ENCODE data around the gene TSPAN33. TPM values are rescaled to one million over a fixed set of nuclear protein-coding genes. Genes with fewer than 3 reads are reported as not detected.
"Not testable (repeated sequence)": the region's sequence is repeated elsewhere in the genome, so short reads cannot be mapped to it uniquely, and the experiment has no call there.

Gene TSPAN33
- total RNA-seq, 1 donor from 2014 or later, result 6.4 TPM

DNA sequence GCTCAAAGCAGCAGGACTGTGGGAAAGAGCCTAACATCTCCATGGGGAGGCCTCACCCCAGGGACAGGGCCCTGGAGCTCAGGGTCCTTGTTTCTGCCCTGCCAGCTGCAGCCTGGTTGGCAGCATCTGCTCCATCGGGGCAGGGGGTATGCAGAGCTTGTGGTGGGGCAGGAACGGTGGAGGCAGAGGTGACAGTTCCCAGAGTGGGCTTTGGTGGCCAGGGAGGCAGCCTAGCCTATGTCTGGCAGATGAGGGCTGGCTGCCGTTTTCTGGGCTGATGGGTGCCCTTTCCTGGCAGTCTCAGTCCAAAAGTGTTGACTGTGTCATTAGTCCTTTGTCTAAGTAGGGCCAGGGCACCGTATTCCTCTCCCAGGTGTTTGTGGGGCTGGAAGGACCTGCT is 68.1 kb downstream of the TSPAN33 start:
- Mint-ChIP-seq H3K36me3 (peaks cover 38% of the 10 kb centered on the region), H3K27me3 (ENCODE audit: low read depth) (no peaks in the 10 kb centered on the region), H3K4me1 (peaks cover 6% of the 10 kb centered on the region), H3K4me3 (no peak overlapping the region), H3K27ac (no peak overlapping the region), H3K9me3 (no peaks in the 10 kb centered on the region)
- no peak for DNase-seq (ENCODE audit: low spot score in 2 of 2, unreplicated experiment in 2 of 2)
- TF ChIP-seq, protein P1, sequence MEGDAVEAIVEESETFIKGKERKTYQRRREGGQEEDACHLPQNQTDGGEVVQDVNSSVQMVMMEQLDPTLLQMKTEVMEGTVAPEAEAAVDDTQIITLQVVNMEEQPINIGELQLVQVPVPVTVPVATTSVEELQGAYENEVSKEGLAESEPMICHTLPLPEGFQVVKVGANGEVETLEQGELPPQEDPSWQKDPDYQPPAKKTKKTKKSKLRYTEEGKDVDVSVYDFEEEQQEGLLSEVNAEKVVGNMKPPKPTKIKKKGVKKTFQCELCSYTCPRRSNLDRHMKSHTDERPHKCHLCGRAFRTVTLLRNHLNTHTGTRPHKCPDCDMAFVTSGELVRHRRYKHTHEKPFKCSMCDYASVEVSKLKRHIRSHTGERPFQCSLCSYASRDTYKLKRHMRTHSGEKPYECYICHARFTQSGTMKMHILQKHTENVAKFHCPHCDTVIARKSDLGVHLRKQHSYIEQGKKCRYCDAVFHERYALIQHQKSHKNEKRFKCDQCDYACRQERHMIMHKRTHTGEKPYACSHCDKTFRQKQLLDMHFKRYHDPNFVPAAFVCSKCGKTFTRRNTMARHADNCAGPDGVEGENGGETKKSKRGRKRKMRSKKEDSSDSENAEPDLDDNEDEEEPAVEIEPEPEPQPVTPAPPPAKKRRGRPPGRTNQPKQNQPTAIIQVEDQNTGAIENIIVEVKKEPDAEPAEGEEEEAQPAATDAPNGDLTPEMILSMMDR (IDR thresholded peaks at IDR 0.05; ENCODE audit: unreplicated experiment), result no peak

DNA sequence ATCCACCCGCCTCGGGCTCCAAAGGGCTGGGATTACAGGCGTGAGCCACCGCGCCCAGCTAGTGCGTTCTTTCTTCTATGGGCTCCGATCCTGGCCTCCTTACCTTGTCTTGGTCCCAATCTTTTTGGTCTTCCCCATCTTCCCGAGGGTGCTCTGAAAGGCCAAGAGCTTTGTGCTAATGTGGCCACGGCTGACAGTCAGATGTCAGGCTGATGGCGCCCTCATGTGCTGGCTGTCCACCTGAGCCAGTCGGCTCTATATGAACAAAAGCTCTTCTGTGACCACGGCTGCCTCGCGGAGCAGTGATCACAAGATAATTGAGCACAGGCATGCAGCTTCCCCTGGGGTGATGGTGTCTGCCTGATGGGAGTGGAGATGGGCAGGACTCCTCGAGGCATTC is 69.3 kb downstream of the TSPAN33 start:
- DNase-seq (ENCODE audit: low spot score in 2 of 2, unreplicated experiment in 2 of 2), result no peak
- peak overlapping the region; percentile 83 for H3K27ac Mint-ChIP-seq
- TF ChIP-seq, protein P1 (IDR thresholded peaks at IDR 0.05; ENCODE audit: unreplicated experiment), result no peak
- peaks cover 36% of the 10 kb centered on the region for H3K36me3 Mint-ChIP-seq
- H3K4me1 Mint-ChIP-seq, result peaks cover 6% of the 10 kb centered on the region
- no peaks in the 10 kb centered on the region for H3K9me3 Mint-ChIP-seq
- no peaks in the 10 kb centered on the region for H3K27me3 Mint-ChIP-seq (ENCODE audit: low read depth)
- no peak overlapping the region for H3K4me3 Mint-ChIP-seq

DNA sequence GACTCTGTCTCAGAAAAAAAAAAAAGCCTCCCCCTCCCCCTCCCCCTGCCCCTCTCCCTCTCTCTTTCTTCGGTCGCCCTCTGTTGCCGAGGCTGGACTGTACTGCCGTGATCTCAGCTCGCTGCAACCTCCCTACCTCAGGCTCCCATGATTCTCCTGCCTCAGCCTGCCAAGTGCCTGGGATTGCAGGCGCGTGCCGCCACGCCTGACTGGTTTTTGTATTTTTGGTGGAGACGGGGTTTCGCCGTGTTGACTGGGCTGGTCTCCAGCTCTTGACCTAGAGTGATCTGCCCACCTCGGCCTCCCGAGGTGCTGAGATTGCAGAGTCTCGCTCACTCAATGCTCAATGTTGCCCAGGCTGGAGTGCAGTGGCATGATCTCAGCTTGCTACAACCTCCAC is 71.2 kb downstream of the TSPAN33 start:
- not testable (repeated sequence) for H3K27me3 Mint-ChIP-seq (ENCODE audit: low read depth); H3K4me1 Mint-ChIP-seq; H3K4me3 Mint-ChIP-seq; H3K9me3 Mint-ChIP-seq; H3K27ac Mint-ChIP-seq; DNase-seq (ENCODE audit: low spot score in 2 of 2, unreplicated experiment in 2 of 2)
- peaks cover 24% of the 10 kb centered on the region for H3K36me3 Mint-ChIP-seq

DNA sequence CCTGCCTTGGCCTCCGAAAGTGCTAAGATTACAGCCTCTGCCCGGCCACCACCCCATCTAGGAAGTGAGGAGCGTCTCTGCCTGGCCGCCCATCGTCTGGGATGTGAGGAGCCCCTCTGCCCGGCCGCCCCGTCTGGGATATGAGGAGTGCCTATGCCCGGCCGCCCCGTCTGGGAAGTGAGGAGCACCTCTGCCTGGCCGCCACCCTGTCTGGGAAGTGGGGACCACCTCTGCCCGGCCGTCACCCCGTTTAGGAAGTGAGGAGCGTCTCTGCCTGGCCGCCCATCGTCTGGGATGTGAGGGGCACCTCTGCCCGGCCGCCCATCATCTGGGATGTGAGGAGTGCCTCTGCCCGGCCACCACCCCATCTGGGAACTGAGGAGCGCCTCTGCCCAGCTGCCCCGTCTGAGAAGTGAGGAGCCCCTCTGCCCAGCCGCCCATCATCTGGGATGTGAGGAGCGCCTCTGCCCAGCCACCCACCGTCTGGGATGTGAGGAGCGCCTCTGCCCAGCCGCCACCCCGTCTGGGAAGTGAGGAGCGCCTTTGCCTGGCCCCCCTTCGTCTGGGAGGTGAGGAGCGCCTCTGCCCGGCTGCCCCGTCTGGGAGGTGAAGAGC is 71.7 kb downstream of the TSPAN33 start:
- H3K4me3 Mint-ChIP-seq; H3K4me1 Mint-ChIP-seq; DNase-seq (ENCODE audit: low spot score in 2 of 2, unreplicated experiment in 2 of 2); H3K9me3 Mint-ChIP-seq; H3K27ac Mint-ChIP-seq; H3K27me3 Mint-ChIP-seq (ENCODE audit: low read depth): not testable (repeated sequence)
- H3K36me3 Mint-ChIP-seq, result peaks cover 23% of the 10 kb centered on the region

DNA sequence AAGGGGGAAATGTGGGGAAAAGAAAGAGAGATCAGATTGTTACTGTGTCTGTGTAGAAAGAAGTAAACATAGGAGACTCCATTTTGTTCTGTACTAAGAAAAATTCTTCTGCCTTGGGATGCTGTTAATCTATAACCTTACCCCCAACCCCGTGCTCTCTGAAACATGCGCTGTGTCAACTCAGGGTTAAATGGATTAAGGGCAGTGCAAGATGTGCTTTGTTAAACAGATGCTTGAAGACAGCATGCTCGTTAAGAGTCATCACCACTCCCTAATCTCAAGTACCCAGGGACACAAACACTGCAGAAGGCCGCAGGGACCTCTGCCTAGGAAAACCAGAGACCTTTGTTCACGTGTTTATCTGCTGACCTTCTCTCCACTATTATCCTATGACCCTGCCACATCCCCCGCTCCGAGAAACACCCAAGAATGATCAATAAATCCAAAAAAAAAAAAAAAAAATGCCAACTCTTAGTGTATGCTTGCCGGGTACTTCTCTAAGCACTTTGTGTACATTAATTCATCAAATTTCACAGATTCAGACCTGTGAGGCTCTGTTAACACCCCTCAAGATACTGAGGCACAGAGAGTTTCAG is 72.4 kb downstream of the TSPAN33 start:
- H3K36me3 Mint-ChIP-seq, result peaks cover 23% of the 10 kb centered on the region
- not testable (repeated sequence) for H3K27me3 Mint-ChIP-seq (ENCODE audit: low read depth); H3K27ac Mint-ChIP-seq; H3K4me3 Mint-ChIP-seq; H3K4me1 Mint-ChIP-seq; DNase-seq (ENCODE audit: low spot score in 2 of 2, unreplicated experiment in 2 of 2); H3K9me3 Mint-ChIP-seq

DNA sequence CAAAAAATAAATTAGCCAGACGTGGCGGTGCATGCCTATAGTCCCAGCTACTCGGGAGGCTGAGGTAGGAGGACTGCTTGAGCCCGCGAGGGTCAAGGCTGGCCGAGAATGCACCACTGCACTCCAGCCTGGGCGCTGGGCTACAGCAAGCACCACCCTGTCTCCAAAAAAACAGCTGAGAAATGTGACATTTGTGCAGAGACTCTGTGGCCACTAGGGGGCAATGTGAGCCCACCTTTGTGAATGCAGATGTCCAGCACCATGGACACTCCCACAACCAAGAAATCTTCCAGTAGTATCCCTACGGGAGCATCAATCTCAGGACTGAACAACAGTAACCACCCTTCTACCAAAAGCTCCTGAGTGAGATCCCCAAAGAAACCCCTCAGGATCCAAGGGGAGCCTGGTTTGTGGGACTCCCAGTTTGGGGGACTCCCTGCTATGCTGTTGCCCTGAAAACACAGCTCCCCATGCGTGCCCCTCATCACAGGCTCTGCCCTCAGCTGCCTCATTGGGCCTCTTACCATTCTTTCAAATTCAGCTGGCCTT is 74.1 kb downstream of the TSPAN33 start:
- DNase-seq (ENCODE audit: low spot score in 2 of 2, unreplicated experiment in 2 of 2), result peak; percentile 65 to 83
- Mint-ChIP-seq H3K27me3 (ENCODE audit: low read depth) (no peaks in the 10 kb centered on the region), H3K4me1 (peaks cover 7% of the 10 kb centered on the region), H3K9me3 (no peaks in the 10 kb centered on the region), H3K36me3 (peaks cover 15% of the 10 kb centered on the region), H3K27ac (no peak overlapping the region), H3K4me3 (no peak overlapping the region)
- TF ChIP-seq, protein P1 (IDR thresholded peaks at IDR 0.05; ENCODE audit: unreplicated experiment), result peak; percentile 96

- not testable (repeated sequence) for H3K4me3 Mint-ChIP-seq; H3K27ac Mint-ChIP-seq; H3K4me1 Mint-ChIP-seq; H3K27me3 Mint-ChIP-seq (ENCODE audit: low read depth); DNase-seq (ENCODE audit: low spot score in 2 of 2, unreplicated experiment in 2 of 2); H3K9me3 Mint-ChIP-seq
- peaks cover 11% of the 10 kb centered on the region for H3K36me3 Mint-ChIP-seq
Measured at GRCh38 chr7:129219166-129219565, 74.7 kb downstream of the TSPAN33 start.

Other genes with a start within 250 kb of the TSPAN33 start
- 19.8 to 23.7 TPM (median 22.5 TPM) in 3 replicates for gene KCP, start 234.0 kb upstream of the TSPAN33 start, total RNA-seq
- gene IRF5, start 206.8 kb upstream of the TSPAN33 start, total RNA-seq, result 0.51 to 0.90 TPM (median 0.56 TPM) in 3 replicates
- gene TNPO3, start 89.6 kb upstream of the TSPAN33 start, total RNA-seq, result 37.7 to 40.2 TPM (median 40.2 TPM) in 3 replicates
- 134 to 135 TPM (median 134 TPM) in 3 replicates for gene SMO, start 43.9 kb downstream of the TSPAN33 start, total RNA-seq
- gene AHCYL2, start 80.3 kb downstream of the TSPAN33 start, total RNA-seq, result 22.8 to 23.9 TPM (median 23.3 TPM) in 3 replicates